ENCODE measurements around the gene GLMN. TPM values are rescaled to one million over a fixed set of nuclear protein-coding genes. Genes with fewer than 3 reads are reported as not detected.

The GLMN gene
- total RNA-seq, 1 experiment from 2014 or later: 23.6 TPM

DNA sequence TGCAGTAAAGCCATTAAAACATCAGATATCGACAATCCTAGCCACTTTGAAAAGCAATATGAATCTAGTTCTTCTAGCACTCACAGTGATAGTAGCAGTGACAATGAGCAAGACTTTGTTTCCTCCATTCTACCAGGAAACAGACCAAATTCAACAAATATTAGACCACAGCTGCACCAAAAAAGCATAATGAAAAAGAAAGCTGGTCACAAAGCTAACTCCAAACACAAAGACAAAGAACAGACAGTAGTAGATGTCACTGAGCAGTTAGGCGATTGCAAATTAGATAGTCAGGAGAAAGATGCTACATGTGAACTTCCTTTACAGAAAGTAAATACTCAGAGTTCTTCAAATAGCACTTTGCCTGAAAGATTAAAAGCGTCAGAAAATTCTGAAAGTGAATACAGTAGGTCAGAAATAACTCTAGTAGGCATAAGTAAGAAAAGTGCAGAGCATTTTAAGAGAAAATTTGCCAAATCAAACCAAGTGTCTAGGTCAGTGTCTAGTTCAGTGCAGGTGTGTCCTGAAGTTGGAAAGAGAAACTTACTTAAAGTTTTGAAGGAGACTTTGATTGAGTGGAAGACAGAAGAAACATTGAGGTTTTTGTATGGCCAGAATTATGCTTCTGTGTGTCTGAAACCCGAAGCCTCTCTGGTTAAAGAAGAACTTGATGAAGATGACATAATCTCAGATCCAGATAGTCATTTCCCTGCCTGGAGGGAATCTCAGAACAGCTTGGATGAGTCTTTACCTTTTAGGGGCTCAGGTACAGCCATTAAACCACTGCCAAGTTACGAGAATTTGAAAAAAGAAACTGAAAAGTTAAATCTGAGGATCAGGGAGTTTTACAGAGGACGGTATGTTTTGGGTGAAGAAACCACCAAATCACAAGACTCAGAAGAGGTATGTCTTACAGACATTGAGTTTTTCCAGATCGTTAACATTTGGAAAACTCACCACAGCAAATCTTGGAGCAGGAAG lies 25.0 kb upstream of the GLMN start:
- WGBS (ENCODE audit: extremely low coverage, insufficient read length, low lambda C conversion rate): no CpG with 5 or more reads among the region's 7 CpGs
- TF ChIP-seq, protein P1, sequence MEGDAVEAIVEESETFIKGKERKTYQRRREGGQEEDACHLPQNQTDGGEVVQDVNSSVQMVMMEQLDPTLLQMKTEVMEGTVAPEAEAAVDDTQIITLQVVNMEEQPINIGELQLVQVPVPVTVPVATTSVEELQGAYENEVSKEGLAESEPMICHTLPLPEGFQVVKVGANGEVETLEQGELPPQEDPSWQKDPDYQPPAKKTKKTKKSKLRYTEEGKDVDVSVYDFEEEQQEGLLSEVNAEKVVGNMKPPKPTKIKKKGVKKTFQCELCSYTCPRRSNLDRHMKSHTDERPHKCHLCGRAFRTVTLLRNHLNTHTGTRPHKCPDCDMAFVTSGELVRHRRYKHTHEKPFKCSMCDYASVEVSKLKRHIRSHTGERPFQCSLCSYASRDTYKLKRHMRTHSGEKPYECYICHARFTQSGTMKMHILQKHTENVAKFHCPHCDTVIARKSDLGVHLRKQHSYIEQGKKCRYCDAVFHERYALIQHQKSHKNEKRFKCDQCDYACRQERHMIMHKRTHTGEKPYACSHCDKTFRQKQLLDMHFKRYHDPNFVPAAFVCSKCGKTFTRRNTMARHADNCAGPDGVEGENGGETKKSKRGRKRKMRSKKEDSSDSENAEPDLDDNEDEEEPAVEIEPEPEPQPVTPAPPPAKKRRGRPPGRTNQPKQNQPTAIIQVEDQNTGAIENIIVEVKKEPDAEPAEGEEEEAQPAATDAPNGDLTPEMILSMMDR (conservative IDR thresholded peaks at IDR 0.05): no peak
- H4K20me1 ChIP-seq (ENCODE audit: control insufficient read depth, insufficient read depth, insufficient read length): no peaks in the 10 kb centered on the region

More for the DNA sequence above, 25.0 kb upstream of the GLMN start:
- Histone ChIP-seq H3K79me1 (ENCODE audit: insufficient read depth, low read depth, low read length, poor library complexity, severe bottlenecking) (no peaks in the 10 kb centered on the region), H3K18ac (ENCODE audit: insufficient read length, low read depth, low read length) (no peak overlapping the region), H4K5ac (ENCODE audit: insufficient read length, low read depth, low read length) (no peak overlapping the region), H3K27ac (ENCODE audit: insufficient read length, low read depth, low read length) (no peak overlapping the region), H3K4ac (ENCODE audit: low read depth, low read length) (no peak overlapping the region), H3K27me3 (ENCODE audit: insufficient read depth, low read length) (no peaks in the 10 kb centered on the region), H3T11ph (ENCODE audit: low read length) (no peak overlapping the region), H2BK120ac (ENCODE audit: low read depth, low read length, poor library complexity, severe bottlenecking) (no peak overlapping the region), H3K9ac (ENCODE audit: extremely low read depth, insufficient read length, low read length) (no peak overlapping the region), H2BK5ac (ENCODE audit: insufficient read length, low read length) (no peak overlapping the region), H3K79me2 (ENCODE audit: insufficient read depth, low read length) (no peaks in the 10 kb centered on the region), H4K91ac (ENCODE audit: insufficient read length, low read depth, low read length) (no peak overlapping the region), H3K9me3 (ENCODE audit: control insufficient read depth, low read depth, low read length) (no peaks in the 10 kb centered on the region), H2BK12ac (ENCODE audit: insufficient read length, low read depth, low read length) (no peak overlapping the region), H2BK20ac (ENCODE audit: low read depth, low read length, poor library complexity, severe bottlenecking) (no peak overlapping the region), H3K4me1 (ENCODE audit: insufficient read depth, low read length) (no peaks in the 10 kb centered on the region), H3K14ac (ENCODE audit: insufficient read depth, low read length) (no peak overlapping the region), H3K23ac (ENCODE audit: insufficient read length, low read depth, low read length) (no peak overlapping the region), H3K23me2 (ENCODE audit: insufficient read length, low read depth, low read length, poor library complexity, severe bottlenecking) (no peaks in the 10 kb centered on the region), H2AK5ac (ENCODE audit: insufficient read length, low read length) (no peak overlapping the region), H2BK15ac (ENCODE audit: low read depth, low read length) (no peak overlapping the region), H3K56ac (ENCODE audit: insufficient read length, low read depth, low read length) (no peak overlapping the region), H4K8ac (replicated peaks; ENCODE audit: insufficient read length, low read depth, low read length) (no peak overlapping the region), H2AFZ (ENCODE audit: low read length) (no peak overlapping the region), H3K4me2 (ENCODE audit: insufficient read depth, insufficient read length, low read length) (no peak overlapping the region)
- no peak overlapping the region for H3K27ac Mint-ChIP-seq
- no peak overlapping the region for H3K4me3 Mint-ChIP-seq
- H3K9me3 Mint-ChIP-seq: peaks cover 27 to 28% of the 10 kb centered on the region in 2 experiments
- H3K4me1 Mint-ChIP-seq: peaks cover 0 to under 1% of the 10 kb centered on the region in 2 experiments; a peak in 2 of 4 replicates
- H3K36me3 Mint-ChIP-seq (ENCODE audit: insufficient read depth in 1 of 3, low read depth in 3 of 3): peaks cover 53 to 65% (median 61%) of the 10 kb centered on the region in 3 experiments
- no peak for DNase-seq
- no peaks in the 10 kb centered on the region for H3K27me3 Mint-ChIP-seq (ENCODE audit: low read depth)
